NT2/D1 (cell line): ENCODE data around the gene CXCL12.

Experiments used
- DNase-seq: peaks from one replicate; pipeline ENCODE4 v3.0.0-alpha.2; 2011; ENCODE audit warnings: low read depth, low spot score
- H3K27me3 ChIP-seq: 2 replicates; pipeline ENCODE4 v1.6.0; 2011; ENCODE audit warnings: mild to moderate bottlenecking; ENCODE audit not compliant: insufficient read length, insufficient read depth
- H3K36me3 ChIP-seq: 2 replicates; pipeline ENCODE4 v1.6.1; 2011; ENCODE audit warnings: mild to moderate bottlenecking, low read length, mixed read lengths; ENCODE audit not compliant: insufficient read depth, insufficient read length
- H3K4me1 ChIP-seq: 2 replicates; pipeline ENCODE4 v1.5.1; 2011; ENCODE audit not compliant: insufficient read depth, insufficient read length
- H3K4me3 ChIP-seq: 2 replicates; pipeline ENCODE4 v1.5.1; 2011; ENCODE audit warnings: low read depth; ENCODE audit not compliant: insufficient read length
- H3K9ac ChIP-seq: 2 replicates; pipeline ENCODE4 v1.6.0; 2011; ENCODE audit warnings: low read depth; ENCODE audit not compliant: insufficient read length
- H3K9me3 ChIP-seq: 2 replicates; pipeline ENCODE4 v1.5.1; 2011; ENCODE audit warnings: mild to moderate bottlenecking, low read length; ENCODE audit not compliant: insufficient read depth
- SUZ12 ChIP-seq: IDR thresholded peaks from 2 replicates; pipeline ENCODE4 v1.6.1; 2011; ENCODE audit not compliant: insufficient read length, insufficient read depth; ENCODE audit errors: extremely low read depth
- YY1 ChIP-seq: IDR thresholded peaks from 2 replicates; pipeline ENCODE4 v1.6.1; 2011; ENCODE audit not compliant: insufficient read length, insufficient read depth
- ZNF274 ChIP-seq: IDR thresholded peaks from 2 replicates; pipeline ENCODE4 v1.6.1; 2011; ENCODE audit warnings: mild to moderate bottlenecking, low read depth, low read length

Gene CXCL12

GRCh38 chr10:44385026-44385695 lies at the start of gene CXCL12:
CXCL12 (minus strand) TSS chr10:44385097; CDS start chr10:44385005, 92 bp downstream.
- H3K9ac ChIP-seq: peak within 1 kb of the TSS; percentile 94
- peaks cover 7% of the 10 kb centered on the region for H3K4me1 ChIP-seq

GRCh38 chr10:44427479-44427878 lies 42.6 kb upstream of the CXCL12 start:
- Histone ChIP-seq H3K36me3 (no peaks in the 10 kb centered on the region), H3K9me3 (no peaks in the 10 kb centered on the region), H3K4me3 (no peak overlapping the region), H3K9ac (no peak overlapping the region), H3K4me1 (peaks cover 4% of the 10 kb centered on the region), H3K27me3 (no peaks in the 10 kb centered on the region)
- DNase-seq: no peak
- no peak for TF ChIP-seq ZNF274
- no peak for TF ChIP-seq YY1
- TF ChIP-seq SUZ12: no peak

More at GRCh38 chr10:44385026-44385695, at the start of gene CXCL12:
- TF ChIP-seq YY1 (no peak), ZNF274 (no peak), SUZ12 (no peak)
- no peak for DNase-seq
- Histone ChIP-seq H3K36me3 (no peaks in the 10 kb centered on the region), H3K9me3 (no peaks in the 10 kb centered on the region), H3K27me3 (peaks cover 10% of the 10 kb centered on the region), H3K4me3 (peak within 1 kb of the TSS; percentile 88)

GRCh38 chr10:44427037-44427436 lies 42.1 kb upstream of the CXCL12 start:
- TF ChIP-seq SUZ12 (no peak), YY1 (no peak), ZNF274 (no peak)
- H3K27me3 ChIP-seq: no peaks in the 10 kb centered on the region

GRCh38 chr10:44426247-44427034 lies 41.5 kb upstream of the CXCL12 start:
- no peak overlapping the region for H3K9ac ChIP-seq
- peaks cover 4% of the 10 kb centered on the region for H3K4me1 ChIP-seq
- no peak for DNase-seq
- no peaks in the 10 kb centered on the region for H3K36me3 ChIP-seq
- TF ChIP-seq SUZ12: no peak
- no peak for TF ChIP-seq YY1
- TF ChIP-seq ZNF274: no peak
- no peak overlapping the region for H3K4me3 ChIP-seq
- no peaks in the 10 kb centered on the region for H3K9me3 ChIP-seq
- no peaks in the 10 kb centered on the region for H3K27me3 ChIP-seq

More at GRCh38 chr10:44427037-44427436, 42.1 kb upstream of the CXCL12 start:
- DNase-seq: no peak
- Histone ChIP-seq H3K4me3 (no peak overlapping the region), H3K9me3 (no peaks in the 10 kb centered on the region), H3K9ac (no peak overlapping the region), H3K36me3 (no peaks in the 10 kb centered on the region), H3K4me1 (peaks cover 4% of the 10 kb centered on the region)

GRCh38 chr10:44425466-44425865 lies 40.6 kb upstream of the CXCL12 start:
- Histone ChIP-seq H3K27me3 (no peaks in the 10 kb centered on the region), H3K9ac (no peak overlapping the region), H3K36me3 (no peaks in the 10 kb centered on the region), H3K9me3 (no peaks in the 10 kb centered on the region), H3K4me1 (peaks cover 4% of the 10 kb centered on the region), H3K4me3 (no peak overlapping the region)
- no peak for DNase-seq
- TF ChIP-seq YY1 (no peak), ZNF274 (no peak), SUZ12 (no peak)

GRCh38 chr10:44424957-44425356 lies 40.1 kb upstream of the CXCL12 start:
- Histone ChIP-seq H3K4me1 (peaks cover 4% of the 10 kb centered on the region), H3K9ac (no peak overlapping the region), H3K4me3 (no peak overlapping the region), H3K9me3 (no peaks in the 10 kb centered on the region), H3K36me3 (no peaks in the 10 kb centered on the region), H3K27me3 (no peaks in the 10 kb centered on the region)
- TF ChIP-seq YY1: no peak
- DNase-seq: no peak

GRCh38 chr10:44424298-44424697 lies 39.4 kb upstream of the CXCL12 start:
- Histone ChIP-seq H3K27me3 (no peaks in the 10 kb centered on the region), H3K4me3 (no peak overlapping the region), H3K36me3 (no peaks in the 10 kb centered on the region), H3K4me1 (peaks cover 4% of the 10 kb centered on the region), H3K9me3 (no peaks in the 10 kb centered on the region), H3K9ac (no peak overlapping the region)
- TF ChIP-seq YY1 (no peak), ZNF274 (no peak), SUZ12 (no peak)
- no peak for DNase-seq
